ENCODE data around the gene DMAC1. TPM values are rescaled to one million over a fixed set of nuclear protein-coding genes. Genes with fewer than 3 reads are reported as not detected.

Gene DMAC1
- total RNA-seq, 1 donor from 2014 or later, result 15.8 TPM

DNA sequence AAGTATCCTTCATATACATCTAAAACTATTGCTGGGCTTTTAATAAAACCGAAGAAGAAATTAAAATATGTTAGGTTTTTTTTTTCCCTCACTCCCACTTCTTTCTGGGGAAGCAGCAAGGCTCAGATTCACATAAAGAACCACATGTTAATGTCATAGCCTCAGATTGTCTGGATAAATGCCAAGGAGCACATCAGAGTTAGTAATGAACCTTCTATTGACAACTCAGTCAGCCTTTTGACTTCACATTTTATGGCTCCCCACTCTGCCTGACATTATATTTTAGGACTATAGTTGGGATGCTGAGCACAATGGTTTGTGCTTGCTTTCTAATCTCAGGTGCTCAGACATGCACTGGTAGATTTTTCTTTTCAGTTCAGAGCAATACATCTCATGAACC, 21.8 kb downstream of the DMAC1 start:
- H3K9me3 Mint-ChIP-seq, result no peaks in the 10 kb centered on the region
- H3K27ac ChIP-seq, result no peak overlapping the region

DNA sequence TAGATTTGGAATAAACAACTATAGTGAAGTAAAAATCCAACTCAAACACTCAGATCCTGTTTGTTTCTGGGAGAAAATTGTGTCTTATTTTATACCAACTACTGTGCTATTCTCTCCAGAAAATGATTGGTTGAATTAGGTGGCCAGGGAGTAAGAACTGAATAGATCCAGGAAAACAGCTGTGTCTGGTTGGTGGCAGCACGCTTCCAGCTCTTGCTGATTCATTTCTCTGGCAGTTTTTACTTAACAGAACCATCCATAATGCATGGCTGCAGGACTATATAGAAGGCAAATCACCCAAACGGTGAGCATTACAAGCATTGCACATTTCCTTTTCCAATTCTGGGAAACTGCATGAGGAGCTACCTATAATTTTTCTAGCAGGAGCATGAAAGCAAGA, 29.5 kb downstream of the DMAC1 start:
- DNase-seq (ENCODE audit: low spot score), result no peak
- H3K4me3 Mint-ChIP-seq, result no peak overlapping the region
- Histone ChIP-seq H3K9ac (no peak overlapping the region), H3K4me3 (no peak overlapping the region), H3K79me2 (ENCODE audit: low read depth) (no peaks in the 10 kb centered on the region), H3F3A (ENCODE audit: low read depth) (no peaks in the 10 kb centered on the region), H3K27ac (no peak overlapping the region), H4K20me1 (ENCODE audit: low read depth) (no peaks in the 10 kb centered on the region), H3K9me3 (ENCODE audit: low read depth) (no peaks in the 10 kb centered on the region), H3K4me1 (no peaks in the 10 kb centered on the region), H3K4me2 (no peak overlapping the region), H2AFZ (replicated peaks) (no peak overlapping the region), H3K36me3 (no peaks in the 10 kb centered on the region), H3K27me3 (peaks cover 20% of the 10 kb centered on the region)
- H3K9me3 Mint-ChIP-seq, result peaks cover 11% of the 10 kb centered on the region
- no peaks in the 10 kb centered on the region for H3K4me1 Mint-ChIP-seq
- no peaks in the 10 kb centered on the region for H3K36me3 Mint-ChIP-seq
- no peaks in the 10 kb centered on the region for H3K27me3 Mint-ChIP-seq (ENCODE audit: insufficient read depth, low read depth)
- no peak overlapping the region for H3K27ac Mint-ChIP-seq
- TF ChIP-seq EZH2 (IDR thresholded peaks at IDR 0.05), result no peak
- TF ChIP-seq, protein P1, sequence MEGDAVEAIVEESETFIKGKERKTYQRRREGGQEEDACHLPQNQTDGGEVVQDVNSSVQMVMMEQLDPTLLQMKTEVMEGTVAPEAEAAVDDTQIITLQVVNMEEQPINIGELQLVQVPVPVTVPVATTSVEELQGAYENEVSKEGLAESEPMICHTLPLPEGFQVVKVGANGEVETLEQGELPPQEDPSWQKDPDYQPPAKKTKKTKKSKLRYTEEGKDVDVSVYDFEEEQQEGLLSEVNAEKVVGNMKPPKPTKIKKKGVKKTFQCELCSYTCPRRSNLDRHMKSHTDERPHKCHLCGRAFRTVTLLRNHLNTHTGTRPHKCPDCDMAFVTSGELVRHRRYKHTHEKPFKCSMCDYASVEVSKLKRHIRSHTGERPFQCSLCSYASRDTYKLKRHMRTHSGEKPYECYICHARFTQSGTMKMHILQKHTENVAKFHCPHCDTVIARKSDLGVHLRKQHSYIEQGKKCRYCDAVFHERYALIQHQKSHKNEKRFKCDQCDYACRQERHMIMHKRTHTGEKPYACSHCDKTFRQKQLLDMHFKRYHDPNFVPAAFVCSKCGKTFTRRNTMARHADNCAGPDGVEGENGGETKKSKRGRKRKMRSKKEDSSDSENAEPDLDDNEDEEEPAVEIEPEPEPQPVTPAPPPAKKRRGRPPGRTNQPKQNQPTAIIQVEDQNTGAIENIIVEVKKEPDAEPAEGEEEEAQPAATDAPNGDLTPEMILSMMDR (IDR thresholded peaks at IDR 0.05), result no peak
- TF ChIP-seq EZH2phosphoT487 (IDR thresholded peaks at IDR 0.05), result no peak

More for the DNA sequence above, 21.8 kb downstream of the DMAC1 start:
- Mint-ChIP-seq H3K27me3 (ENCODE audit: insufficient read depth, low read depth) (no peaks in the 10 kb centered on the region), H3K4me1 (peaks cover 17% of the 10 kb centered on the region), H3K4me3 (no peak overlapping the region), H3K27ac (no peak overlapping the region), H3K36me3 (no peaks in the 10 kb centered on the region)
- Histone ChIP-seq H3K27me3 (peaks cover 84% of the 10 kb centered on the region), H4K20me1 (ENCODE audit: low read depth) (no peaks in the 10 kb centered on the region), H3K9ac (no peak overlapping the region), H3F3A (ENCODE audit: low read depth) (no peaks in the 10 kb centered on the region), H3K9me3 (ENCODE audit: low read depth) (no peaks in the 10 kb centered on the region), H3K4me2 (no peak overlapping the region), H3K79me2 (ENCODE audit: low read depth) (no peaks in the 10 kb centered on the region), H3K4me1 (peaks cover 13% of the 10 kb centered on the region), H3K36me3 (no peaks in the 10 kb centered on the region), H3K4me3 (no peak overlapping the region), H2AFZ (replicated peaks) (no peak overlapping the region)
- TF ChIP-seq, protein P1 (IDR thresholded peaks at IDR 0.05), result no peak
- no peak for TF ChIP-seq EZH2phosphoT487 (IDR thresholded peaks at IDR 0.05)
- no peak for TF ChIP-seq EZH2 (IDR thresholded peaks at IDR 0.05)
- no peak for DNase-seq (ENCODE audit: low spot score)

DNA sequence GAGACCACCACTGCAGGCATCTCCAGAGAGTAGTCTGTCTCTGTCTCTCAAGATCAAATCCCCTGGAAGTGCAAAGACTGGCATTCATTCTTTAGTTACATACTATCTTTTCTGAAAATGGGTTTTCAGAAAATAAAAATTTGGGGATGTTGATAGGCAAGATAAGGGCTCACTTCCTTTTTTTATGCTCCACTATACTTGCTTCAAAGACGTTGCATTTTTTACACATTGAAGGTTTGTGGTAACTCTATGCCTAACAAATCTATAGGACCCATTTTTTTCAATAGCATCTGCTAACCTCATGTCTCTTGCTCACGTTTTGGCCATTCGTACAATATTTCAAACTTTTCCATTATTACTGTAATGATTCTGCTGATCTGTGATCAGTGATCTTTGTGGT, 37.0 kb downstream of the DMAC1 start:
- H3K27ac Mint-ChIP-seq, result no peak overlapping the region
- no peaks in the 10 kb centered on the region for H3K4me1 Mint-ChIP-seq

More for the DNA sequence above, 37.0 kb downstream of the DMAC1 start:
- H3K79me2 ChIP-seq (ENCODE audit: low read depth), result no peaks in the 10 kb centered on the region
- DNase-seq (ENCODE audit: low spot score), result no peak
- Mint-ChIP-seq H3K27me3 (ENCODE audit: insufficient read depth, low read depth) (no peaks in the 10 kb centered on the region), H3K9me3 (peaks cover 12% of the 10 kb centered on the region), H3K36me3 (no peaks in the 10 kb centered on the region), H3K4me3 (no peak overlapping the region)
- no peak overlapping the region for H3K4me3 ChIP-seq
- H3K27me3 ChIP-seq, result no peaks in the 10 kb centered on the region
- H3K4me1 ChIP-seq, result no peaks in the 10 kb centered on the region
- no peaks in the 10 kb centered on the region for H3K9me3 ChIP-seq (ENCODE audit: low read depth)
- H3F3A ChIP-seq (ENCODE audit: low read depth), result no peaks in the 10 kb centered on the region
- H3K9ac ChIP-seq, result no peak overlapping the region
- no peak overlapping the region for H3K4me2 ChIP-seq
- H3K27ac ChIP-seq, result no peak overlapping the region
- TF ChIP-seq, protein P1 (IDR thresholded peaks at IDR 0.05), result no peak
- TF ChIP-seq EZH2phosphoT487 (IDR thresholded peaks at IDR 0.05) (no peak), EZH2 (IDR thresholded peaks at IDR 0.05) (no peak)
- no peaks in the 10 kb centered on the region for H4K20me1 ChIP-seq (ENCODE audit: low read depth)
- H3K36me3 ChIP-seq, result no peaks in the 10 kb centered on the region
- no peak overlapping the region for H2AFZ ChIP-seq (replicated peaks)
